GM21619 (cell line): Measurements from ENCODE around the gene STK33.

Source experiments
- ATAC-seq: cut with Tn5 transposase; IDR thresholded peaks from one replicate; pipeline ENCODE4 v1.9.1; 2021; ENCODE audit not compliant: unreplicated experiment

Gene STK33

DNA sequence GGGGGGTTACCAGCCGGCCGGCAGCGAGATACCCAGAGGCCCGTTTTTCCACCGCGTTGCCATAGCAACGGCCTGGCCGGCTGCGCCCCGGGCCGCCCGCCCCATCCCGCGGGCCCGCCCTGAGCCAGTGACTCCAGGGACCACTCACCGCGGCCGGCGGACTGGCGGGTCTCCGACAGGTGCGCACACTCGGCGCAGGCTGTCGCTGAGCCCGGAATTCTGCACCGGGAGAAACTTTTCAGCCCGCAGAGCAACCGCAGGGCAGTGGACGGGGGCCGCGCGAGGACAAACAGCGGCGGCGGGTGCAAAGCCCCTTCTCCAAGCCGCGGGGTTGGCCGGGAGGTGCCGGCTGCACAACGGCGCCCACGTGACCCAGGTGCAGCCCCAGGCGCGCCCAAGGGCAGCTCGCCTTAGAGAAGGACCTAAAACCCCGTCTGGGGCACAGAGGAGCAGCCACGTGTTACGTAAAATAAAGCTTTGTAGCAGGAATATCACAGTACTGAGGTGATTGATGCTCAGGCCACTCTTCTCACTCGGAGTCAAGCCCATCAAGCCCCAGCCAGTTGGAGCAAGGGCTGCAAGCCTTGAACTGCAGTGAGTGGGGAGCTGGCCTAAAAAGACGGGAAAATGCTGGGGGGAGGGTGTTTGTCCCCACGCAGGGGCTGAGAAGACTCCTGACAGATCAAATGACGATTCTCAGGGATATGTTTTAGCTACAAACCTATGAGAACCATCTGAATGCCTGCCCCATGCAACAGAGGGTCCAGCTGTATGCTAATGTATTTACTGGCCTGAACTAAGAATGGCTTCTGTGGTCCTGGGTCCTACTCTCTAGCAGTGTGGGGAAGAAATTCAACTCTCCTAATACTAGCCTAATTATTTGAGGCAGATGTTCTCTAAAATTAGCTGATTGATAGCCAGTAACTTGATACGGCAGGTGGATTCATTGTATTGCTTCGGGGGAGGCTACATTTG, at the start of gene STK33:
Gene STK33 (minus strand): TSS at position 294 of the 975 bp plus-strand sequence. CDS start 119,323 bp downstream, outside the sequence.
- ATAC-seq: peak; percentile 95

DNA sequence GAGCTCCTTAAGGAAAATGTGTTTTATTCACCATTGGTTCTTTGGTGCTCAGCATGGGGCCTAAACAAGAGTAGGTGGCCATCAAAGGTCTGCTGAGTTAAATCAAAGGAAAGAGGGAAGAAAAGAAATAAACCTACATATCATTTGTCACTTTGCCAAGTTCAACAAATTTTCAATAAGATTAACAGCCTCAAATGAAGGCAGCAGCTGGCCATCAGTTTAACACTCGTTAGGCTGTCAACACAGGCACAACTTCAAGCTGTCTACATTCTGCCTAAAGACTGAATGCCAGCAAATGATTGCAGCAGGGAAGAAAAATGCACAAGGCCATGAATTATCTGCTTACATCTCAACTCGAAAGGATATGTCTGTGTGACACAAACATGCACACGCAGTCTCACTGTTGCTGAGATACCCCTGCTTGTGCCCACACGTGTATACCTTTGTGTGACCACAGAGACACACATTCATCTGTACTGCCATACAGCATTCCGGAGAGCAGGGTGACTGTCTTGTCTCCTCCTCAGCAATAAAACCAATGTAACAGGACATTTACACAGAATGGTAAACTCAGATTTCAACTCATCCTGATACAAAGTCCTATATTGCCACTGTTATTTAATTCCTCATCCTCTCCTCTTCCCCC, 48.3 kb upstream of the STK33 start:
- ATAC-seq: no peak

DNA sequence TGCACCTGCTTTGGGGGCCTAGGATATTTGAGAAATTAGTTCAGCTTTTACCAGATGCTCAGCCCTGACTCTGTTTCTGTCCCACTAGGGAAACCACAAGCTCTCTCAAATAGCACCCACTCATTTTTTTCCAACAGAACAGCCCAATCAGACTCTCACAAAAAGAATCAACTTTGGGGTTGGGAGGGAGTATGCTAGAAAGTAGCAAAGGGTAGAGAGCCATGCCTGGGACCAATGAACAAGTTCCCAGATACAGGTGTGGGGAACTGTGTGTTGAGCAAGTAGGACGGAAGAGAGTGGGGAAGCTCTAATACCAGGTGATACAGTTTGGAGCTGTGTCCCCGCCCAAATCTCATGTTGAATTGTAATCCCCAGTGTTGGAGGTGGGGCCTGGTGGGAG, 47.3 kb upstream of the STK33 start:
- no peak for ATAC-seq

DNA sequence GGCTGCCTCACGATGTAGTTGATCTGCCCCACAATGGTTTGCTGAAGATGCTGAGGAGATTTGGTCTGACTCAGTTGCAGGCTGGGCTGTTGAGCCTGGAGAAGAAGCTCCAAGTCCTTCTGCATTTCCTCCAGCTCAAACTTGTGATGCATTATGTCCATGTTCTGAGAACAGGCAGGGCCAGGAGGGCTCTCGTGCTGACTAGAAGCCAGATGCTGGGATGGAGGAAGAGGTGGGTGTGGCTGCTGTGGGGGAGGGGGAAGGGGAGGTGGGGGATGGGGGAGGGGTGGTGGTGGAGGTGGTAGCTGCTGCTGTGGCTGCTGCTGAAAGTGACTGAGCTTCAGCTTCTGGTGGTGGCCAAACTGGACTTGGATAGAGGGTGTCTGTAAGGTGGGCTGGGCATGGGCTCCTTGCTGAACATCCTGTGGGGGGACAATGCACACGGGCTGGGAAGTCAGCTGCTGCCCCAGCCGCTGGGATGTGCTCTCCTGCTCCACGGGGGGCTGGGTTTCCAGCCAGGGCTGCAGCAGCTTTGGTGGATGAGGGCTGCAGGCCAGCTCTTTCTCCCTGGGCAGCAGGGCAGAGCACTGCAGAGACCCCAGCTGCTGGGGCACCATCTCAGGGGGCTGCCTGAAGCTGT, 46.4 kb upstream of the STK33 start:
- ATAC-seq: no peak

DNA sequence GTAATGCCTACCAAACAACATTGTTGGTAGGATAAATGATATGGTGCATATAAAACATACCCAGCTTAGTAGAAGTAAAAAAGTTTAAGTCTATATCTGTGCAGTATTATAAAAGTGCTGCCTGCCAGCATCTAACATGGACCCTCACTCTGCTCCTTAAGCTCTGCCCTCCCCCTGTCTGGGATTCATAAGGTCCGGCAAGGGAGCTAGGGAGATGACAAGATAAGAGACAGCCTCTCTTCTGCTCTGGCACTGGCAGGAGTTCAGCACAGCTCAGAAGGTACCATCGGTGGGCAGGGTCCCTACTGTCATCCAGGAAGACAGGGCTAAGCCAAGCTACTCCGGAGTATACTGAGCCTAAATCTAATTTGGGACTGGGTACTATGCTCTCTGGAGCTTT, 45.6 kb upstream of the STK33 start:
- no peak for ATAC-seq

DNA sequence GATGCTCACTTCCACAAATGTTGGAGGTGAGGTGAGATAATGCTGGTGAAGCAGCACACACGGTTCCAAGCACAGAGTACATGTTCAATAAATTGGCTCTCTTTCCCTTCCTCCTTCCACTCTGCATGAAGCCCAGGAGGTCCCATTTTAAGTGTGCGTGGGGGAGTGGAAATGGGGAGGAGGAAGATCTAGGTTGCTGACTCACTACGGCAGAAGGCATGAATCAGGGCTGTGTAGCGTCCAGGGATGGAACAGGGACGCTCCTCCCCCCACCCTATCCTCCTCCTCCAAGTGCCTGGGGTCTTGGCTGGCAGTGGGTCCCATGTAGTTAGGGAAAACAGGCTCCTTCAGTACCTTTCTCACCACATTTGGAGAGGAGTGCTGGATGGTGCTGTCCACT, 44.3 kb upstream of the STK33 start:
- ATAC-seq: no peak

DNA sequence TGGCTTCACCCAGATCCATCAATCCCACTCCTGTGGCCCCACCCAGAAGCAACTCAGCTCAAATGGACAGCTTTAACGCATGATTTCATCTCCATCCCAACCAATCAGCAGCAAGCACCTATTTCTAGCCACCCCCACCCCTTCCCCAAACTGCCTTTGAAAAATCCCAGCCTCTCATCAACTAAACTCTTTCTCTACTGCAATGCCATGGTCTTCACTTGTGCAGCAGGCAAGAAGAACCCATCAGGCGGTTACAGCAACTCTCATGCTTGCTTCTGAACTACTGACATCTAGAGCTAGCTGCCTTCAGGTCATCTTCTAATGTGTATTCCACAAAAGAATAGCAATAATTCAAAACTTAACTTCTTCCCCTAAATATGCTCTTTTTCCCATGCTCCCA, 42.1 kb upstream of the STK33 start:
- ATAC-seq: no peak

DNA sequence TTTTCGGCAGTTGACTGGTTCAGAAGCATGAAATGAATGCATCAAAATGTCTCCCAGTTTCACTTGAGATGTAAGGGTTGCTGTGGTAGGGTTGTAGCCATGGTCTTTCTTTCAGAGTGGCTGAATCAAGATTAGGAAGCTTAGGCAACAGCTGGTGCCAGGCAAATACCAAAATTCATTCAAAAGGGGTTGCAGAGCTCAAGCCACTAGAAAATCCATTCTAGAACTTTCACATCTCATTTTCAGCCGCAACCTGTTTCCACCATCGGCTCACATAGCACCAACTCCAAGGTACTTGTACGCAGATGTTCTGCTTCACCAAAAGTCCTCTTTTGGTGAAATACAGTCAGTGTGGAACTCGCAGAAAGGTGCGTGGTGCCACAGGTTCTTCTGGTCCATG, 40.5 kb upstream of the STK33 start:
- ATAC-seq: no peak

DNA sequence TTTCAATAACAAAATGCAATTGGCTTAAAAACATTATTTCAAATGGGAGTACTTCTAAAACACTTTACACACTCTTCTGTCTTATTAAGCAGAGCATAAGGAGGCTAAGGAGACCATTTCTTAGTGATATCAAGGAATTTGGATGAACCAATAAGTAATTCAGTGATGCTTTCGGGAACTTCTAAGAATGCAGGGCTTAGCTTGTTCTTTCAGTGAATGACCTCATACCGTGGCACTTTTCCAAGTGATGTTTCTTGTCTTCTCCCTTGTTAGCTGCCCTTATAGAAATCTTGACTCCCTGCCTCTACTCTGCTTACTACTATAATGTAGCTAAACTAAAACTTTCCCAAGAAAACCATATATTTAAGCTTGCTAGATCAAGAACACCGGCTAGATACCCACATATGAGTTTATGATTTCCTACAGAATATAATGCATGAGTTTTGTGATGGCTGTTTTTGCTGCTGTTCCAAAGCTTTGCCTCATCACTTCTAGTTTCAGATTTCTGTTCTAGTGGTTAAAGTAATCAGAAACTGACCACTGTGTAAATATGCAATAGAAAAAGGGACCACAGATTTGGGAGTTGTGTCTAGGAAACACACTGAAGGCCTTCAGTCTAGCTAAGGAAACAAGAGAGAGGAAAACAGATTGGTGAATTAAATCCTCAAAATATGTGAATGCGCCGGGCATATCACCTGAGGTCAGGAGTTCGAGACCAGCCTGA, 37.5 kb upstream of the STK33 start:
- no peak for ATAC-seq

DNA sequence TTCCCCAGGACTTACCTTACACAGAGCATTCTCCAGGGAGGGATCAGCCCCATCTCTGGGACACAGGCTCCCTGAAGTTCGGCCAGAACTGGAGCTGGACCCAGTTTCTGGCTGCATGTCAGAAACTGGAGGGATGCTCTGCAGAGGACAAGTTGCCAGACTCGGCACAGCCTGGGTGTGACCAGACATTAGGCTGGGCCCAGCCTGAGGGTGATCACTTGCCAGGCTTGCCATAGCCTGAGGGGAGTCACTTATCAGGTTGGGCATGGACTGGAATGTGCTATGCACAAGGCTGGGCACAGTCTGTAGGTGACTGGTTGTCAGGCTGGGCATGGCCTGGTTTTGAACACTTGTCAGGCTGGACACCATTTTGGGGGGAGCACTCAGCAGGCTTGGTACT, 30.7 kb upstream of the STK33 start:
- no peak for ATAC-seq

DNA sequence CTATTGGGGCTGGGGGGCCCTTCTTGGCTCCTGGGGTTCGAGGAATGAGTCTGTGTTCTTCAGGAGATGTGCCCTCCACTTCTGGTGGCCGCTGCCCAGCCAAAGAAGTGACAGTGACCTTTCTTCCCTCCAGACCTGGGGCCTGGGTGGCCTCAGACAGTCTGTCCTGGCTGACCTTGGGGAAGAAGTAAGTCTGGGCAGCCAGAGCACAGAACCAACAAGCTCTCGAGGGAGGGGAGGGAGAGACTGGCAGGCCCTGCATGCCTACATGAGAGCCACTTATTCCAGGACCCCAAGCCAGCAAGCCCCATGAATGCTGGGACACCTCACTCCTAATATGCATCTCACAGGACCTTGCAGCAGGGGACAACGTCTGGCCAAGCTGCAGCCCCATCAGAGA, 27.1 kb upstream of the STK33 start:
- ATAC-seq: no peak

DNA sequence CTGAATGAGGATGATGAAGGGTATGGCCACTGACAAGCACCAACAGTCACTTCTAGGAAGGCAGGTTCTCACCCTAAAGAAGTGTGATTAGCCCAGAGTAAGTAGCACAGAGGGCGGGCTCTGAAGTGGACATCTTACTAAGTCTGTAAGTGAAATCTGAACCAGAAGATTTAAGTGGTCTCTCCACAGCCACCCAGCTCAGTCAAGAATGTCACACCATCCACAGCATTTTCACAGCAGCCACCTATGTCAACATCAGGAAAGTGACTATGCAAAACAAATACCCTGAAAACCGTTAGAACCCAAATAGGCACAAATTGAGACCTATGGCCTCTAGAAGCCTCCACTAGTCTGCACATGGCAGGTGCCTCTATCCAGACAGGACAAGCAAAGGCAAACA, 23.0 kb upstream of the STK33 start:
- no peak for ATAC-seq

DNA sequence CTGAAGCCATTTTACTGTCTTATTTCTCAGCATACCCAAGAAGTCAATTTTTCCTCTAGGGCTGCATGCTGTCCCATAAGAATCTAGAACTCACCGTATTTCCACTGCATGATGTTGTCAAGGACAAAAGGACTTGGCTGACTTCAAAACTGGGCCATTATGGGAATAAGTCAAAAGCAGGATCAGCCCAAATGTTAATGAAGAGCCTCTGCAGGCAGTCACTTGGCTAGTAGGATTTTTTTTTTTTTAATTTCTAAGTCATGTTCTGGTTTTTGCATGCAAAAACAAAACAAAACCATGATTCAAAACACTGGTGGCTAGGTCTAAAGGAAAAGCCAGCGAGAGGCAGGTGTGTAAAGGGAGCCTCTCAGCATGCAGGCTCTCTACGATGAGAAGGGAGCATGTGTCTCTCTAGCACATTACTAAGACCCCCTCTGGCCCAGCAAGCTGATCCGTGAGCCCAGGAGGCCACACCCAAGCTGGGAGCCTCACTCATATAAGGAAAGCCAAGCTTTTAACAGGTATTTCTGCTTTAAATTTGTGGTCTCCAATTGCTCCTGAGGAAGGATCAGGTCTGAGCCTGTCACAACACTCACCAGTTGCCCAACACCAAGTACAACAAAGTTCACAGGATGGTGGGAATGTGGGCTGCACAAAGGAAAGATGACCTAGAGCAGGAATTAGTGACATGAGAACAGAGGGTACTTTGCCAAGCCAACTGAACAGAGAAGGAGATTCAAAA, 21.4 kb upstream of the STK33 start:
- ATAC-seq: no peak

DNA sequence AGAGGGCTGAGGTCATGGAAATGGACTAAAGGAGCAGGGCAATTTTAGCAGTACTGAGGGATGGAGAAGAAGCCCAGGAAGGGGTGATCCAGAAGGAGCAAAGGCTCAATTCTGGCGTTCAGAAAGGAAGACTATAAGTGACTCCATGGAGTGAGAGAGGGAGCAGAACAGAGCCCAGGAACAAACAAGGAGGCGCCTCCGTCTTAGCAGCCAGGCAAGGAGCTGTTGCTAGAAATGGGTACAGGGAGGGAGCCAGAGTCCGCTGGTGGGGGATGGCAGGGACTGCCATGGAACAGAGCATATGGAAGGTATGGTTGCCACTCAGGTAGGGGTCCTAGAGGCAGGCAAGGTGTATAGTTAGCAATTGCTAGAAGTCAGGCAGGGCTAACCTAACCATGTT, 20.5 kb upstream of the STK33 start:
- no peak for ATAC-seq

DNA sequence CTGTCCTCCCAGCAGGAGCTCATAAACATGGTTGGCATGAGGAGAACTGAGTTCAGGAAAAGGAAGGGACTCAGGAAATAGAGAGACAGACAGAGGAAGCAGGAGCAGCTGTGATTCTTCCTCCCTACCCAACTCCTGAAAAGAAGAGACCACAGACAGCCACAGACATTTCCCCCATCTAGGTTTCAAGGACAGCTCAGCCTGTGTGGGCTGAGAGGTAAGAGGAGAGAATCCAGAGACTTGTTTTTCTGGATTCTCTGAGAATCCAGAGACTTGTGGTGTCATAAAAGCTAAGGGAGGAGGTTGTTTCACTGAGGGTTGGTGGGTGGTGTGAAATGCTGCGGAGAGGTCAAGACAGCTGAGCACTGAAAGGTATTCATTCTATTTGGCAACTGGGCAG, 19.0 kb upstream of the STK33 start:
- no peak for ATAC-seq

DNA sequence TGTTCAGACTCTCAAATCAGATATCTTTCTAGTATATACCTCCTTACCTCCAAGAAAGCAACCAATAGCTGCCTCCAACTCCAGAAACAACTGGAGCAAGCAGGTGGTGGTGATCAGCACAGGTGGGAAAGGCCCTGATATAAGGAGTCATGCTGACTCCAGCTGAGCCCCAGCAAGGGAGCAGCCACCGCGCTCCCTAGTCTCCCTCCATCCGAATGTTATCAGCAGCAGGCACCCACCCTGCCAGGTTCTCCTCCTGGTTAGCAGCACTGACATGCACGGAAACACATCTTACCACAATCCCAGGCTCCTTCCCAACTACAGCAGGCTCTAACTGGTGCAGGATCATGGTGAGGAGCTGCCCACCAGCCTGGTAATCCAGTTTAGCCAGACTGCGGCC, 18.5 kb upstream of the STK33 start:
- ATAC-seq: no peak

DNA sequence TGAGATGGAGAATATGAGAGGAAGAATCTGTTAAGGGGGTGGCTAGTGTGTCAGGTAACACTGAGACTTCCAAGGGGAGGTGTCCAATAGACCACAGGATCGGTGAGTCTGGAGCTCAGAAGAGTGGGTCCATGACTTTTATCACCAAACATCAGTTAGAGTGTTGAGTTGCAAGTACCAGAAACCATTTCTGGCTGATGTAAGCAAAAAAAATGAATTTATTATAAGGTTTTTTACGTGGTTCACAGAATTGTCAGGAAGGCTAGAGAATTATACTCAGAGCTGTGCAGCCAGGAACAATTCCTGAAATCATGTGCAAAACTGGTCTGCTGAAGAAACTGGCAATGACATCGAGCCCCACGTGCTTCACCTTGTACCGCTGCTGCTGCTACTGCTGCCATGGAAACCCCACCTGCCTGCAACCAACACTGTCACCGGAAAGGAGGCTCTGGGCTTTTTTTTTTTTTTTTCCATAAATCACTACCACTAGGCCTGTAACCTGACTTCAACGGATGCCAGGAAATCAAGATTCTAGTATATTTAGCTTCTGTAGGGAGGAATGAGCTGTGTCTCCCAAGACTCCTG, 16.6 kb upstream of the STK33 start:
- ATAC-seq: no peak

DNA sequence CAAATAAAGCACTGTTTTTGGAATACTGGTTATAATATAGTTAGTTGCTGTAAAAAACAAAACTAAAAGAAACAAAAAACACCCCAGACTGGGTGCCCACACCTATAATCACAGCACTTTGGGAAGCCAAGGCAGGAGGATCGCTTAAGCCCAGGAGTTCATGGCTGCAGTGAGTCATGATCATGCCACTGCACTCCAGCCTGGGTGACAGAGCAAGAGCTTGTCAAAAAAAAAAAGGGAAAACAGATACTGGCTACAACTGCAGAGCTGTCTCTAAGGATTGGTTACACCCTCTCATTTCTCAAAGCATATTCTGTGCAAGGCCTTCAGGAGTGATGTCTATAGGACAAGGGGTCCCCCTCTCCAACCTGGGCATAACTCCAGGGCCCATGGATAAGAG, 14.6 kb upstream of the STK33 start:
- no peak for ATAC-seq

DNA sequence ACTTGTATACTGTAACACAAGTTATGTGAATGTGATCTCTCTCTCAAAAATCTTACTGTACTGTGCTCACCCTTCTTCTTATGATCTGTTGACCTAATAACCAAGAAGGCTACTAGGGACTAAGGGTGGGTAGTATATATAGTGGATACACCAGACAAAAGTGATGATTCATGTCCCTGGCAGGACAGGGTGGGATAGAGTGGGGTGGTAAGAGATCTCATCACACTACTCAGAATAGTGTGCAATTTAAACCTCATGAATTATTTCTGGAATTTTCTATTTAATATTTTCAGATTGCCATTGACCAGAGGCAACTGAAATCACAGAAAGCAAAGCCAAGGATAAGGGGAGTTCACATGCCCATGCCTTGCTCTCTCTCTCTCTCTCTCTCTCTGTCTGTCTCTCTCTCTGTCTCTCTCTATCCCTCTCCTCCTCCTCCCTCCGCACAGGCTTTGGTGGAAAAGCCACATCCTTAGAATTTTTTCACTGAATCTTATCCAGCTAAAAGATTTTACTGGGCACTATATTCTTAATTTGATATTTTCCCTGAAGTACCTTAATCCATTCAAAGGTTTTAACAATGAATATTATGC, 12.0 kb upstream of the STK33 start:
- no peak for ATAC-seq
